Inflammatory macrophage (primary cell): ENCODE results near the gene SNX30.
A peak's percentile ranks its signal among the peaks of the same experiment; 100 is the strongest.

Experiments used
- DNase-seq, 2 donors: peaks; one replicate each; pipeline ENCODE4 v3.0.0-alpha.2; 2020 to 2022

Gene SNX30

DNA sequence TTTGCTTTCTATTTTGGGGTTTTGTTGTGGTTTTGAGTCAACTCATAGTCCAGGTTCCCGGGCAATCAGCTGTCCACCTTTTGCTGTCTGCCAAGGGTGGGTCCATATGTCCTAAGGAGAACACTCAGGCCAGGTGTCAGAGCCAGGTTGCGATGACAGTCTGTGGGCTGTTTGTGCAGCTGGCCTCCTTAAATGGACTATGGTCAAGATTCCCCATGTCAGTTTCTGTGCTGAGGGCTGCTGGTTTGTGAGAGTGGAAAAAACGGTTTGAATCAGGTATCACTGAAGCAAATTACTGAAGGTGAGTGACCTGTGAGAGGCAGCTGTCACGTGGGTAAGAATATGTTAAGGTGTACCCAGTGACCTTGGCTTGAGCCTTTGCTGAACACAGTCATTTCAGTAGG lies 33.0 kb downstream of the SNX30 start:
- no peak for DNase-seq

GRCh38 chr9:112784020-112784785 lies 33.6 kb downstream of the SNX30 start:
- DNase-seq, result no peak

DNA sequence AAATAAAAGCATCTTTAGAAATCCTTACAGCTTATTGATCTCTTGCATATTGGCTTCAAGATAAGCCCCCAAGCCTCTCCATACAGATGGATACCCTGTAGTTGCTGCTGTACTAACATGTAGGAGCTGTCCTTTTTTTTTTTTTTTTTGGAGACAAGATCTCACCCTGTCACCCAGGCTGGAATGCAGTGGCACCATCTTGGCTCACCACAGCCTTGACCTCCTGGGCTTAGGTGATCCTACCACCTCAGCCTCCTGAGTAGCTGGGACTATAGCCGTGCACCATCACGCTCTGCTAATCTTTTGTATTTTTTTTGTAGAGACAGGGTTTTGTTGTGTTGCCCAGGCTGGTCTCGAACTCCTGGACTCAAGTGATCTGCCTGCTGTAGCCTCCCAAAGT lies 35.4 kb downstream of the SNX30 start:
- no peak for DNase-seq

DNA sequence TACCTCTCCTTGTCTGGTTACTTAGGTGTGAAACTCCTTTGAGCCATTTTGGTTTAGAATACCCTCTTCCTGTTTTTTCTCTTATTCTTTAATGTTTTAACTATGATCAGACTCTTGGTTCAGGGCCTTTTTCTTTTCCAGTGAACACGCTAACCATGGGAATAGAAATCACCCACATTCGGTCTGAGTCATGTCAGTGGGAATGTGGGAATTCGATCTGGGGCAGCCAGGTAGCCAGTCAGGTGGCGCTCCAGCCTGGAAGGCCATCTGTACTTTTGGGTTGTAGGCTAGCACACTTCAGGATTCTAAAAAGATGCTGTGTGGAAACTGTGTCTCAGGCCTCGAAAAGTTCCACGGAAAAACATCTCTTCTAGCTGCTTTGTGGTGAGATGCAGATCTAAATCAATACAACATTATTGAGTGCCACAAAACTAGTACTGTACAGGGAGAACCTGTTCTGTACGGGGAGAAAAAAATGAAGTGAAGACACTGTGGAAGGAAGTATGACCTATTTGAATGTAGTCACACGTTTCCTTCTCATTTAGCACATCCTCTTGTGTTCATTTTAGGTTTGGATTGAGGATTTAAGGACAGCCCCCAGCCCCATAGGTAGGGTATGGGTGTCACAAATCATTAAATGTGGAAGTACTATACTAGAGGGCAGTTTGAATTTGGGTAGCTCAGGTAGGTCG lies 36.4 kb downstream of the SNX30 start:
- no peak for DNase-seq

DNA sequence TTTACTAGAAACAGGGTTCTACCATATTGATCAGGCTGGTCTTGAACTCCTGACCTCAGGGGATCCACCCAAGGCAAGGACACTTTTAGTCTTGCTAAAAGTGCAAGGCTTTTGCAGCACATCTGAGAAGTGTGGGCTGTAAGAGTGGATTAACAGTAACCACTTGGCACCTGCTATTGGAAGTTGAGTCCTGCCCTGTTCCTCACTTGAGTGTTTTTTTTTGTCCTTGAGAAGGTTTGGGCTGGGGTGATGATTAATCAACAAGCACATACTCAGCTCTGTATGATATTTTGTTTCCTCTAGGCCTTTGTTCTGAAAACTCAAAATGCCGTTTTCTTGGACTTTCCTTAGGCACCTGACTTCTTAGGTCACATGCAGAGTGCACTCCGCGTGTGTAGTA lies 37.4 kb downstream of the SNX30 start:
- DNase-seq, result no peak

DNA sequence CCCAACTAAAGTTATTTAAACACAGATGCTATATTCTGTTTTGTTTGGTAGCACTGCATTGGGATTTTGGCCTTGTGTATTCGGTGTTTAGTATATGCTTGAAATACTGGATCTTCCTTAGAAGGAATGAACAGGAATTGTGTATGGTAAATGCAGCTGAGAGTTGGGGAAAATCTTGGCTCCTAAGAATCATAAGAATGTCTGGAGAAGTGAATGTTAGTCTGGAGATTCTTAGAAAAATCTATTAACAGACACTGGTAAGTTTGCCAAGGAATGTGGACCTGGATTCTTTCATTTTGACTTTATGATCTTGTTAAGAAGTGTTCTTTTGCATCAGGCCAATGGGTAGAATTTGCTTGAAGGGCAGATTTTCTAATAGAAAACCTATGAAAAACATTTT lies 38.9 kb downstream of the SNX30 start:
- DNase-seq, result no peak

DNA sequence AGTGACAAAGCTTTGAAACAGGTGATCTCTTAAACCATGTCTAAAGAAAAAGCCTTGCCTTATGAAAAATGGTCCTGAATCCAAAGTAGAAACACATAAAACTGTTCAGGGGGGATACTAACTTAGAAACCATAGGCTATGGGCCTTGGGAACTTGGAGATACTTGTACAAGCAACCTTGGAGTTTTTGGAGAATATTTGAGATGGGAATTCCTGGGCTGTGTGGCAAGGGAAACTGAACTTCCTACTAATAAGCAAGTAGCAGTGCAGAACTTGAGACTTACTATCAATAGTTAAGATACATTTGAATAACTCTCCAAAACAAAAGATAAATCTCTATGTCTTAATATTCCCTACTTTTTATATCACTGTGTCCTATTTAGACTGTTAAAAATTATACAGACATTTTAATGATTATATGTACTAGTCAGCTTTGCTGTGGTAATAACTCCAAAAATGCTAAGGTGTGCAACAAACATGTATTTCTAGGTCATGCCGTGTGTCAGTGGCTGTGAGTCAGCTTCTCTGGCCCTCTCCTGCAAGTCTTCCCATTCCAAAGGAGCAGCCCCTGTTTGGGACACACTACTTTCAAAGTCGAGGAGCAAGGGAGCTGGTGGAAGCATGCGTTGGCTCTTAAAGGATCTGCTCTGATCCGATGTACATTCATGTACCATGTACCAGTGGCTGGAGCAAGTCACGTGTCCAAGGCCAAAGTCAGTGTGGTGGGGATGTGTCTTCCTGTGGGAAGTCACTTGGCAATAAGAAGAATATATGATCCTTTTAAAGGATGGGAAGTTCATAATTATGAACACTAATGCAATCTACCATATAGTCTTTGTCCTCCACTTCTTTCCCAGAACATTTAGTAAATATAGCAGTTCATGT lies 39.6 kb downstream of the SNX30 start:
- DNase-seq, result no peak

GRCh38 chr9:112792670-112793069 lies 42.1 kb downstream of the SNX30 start:
- no peak for DNase-seq

- DNase-seq, result peak; percentile 61 to 64
Observed at GRCh38 chr9:112793213-112793810, 42.8 kb downstream of the SNX30 start.

DNA sequence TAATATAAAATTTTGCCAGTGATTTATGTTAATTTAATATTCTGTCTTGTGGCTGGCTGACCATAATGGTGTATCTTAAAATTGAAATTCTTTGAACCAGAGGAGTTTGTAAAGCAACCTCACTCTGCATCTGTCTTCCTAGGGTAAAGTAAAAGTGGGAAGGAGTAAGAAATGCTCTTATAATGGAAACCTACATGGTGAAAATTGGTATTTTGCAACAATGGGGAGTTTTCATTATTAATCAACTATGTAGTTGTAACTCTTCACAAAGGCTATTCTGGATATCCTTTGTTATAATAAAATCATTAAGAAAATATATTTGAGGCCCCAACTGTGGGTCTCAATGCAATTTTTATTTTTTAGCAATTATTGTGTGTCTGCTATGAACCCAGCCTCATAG lies 44.2 kb downstream of the SNX30 start:
- DNase-seq, result no peak

- no peak for DNase-seq
Observed at GRCh38 chr9:112795921-112796320, 45.4 kb downstream of the SNX30 start.

- no peak for DNase-seq
Observed at GRCh38 chr9:112796485-112796884, 45.9 kb downstream of the SNX30 start.

- DNase-seq, result peak; percentile 65 to 83
Observed at GRCh38 chr9:112809351-112809848, 58.8 kb downstream of the SNX30 start.

- no peak for DNase-seq
Observed at GRCh38 chr9:112809906-112810305, 59.3 kb downstream of the SNX30 start.

DNA sequence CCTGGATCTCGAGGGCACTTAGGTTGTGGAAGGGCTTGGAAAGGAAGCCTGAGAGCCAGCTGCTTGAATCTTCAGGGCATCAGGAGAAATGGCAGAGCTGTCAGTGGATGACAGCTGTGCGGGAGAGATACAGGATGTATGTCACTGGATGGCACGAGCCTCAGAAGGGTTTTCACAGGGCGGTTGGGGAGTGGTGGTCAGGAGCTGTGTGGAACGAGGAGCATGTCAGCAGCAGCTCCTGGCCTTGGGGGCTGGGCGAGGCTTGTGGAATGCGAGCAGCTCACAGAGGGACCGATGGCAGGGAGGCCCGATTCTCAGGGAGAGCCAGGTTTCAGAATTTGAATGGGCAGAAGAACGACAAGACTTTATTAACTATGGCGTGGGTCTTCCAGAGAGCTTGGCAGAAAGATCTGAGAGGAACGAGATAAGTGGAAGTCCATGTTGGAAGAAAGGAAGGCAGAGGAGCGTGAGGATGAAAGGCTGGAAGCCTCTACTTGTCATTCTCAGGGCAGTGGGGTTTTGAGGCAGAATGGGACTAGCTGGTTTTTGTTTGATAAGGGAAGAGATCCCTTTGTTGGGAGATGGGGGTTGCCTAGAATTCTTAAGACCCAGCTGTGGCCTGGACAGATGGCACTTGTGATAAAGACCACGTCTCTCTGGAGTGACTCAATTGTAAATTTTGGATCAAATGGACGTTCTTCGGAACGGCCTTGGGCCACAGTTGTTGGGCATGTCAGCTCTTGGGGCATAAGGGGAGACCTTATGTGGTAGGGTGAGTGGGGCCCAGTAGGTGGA lies 60.3 kb downstream of the SNX30 start:
- DNase-seq, result no peak

GRCh38 chr9:112811518-112811917 lies 61.0 kb downstream of the SNX30 start:
- no peak for DNase-seq

DNA sequence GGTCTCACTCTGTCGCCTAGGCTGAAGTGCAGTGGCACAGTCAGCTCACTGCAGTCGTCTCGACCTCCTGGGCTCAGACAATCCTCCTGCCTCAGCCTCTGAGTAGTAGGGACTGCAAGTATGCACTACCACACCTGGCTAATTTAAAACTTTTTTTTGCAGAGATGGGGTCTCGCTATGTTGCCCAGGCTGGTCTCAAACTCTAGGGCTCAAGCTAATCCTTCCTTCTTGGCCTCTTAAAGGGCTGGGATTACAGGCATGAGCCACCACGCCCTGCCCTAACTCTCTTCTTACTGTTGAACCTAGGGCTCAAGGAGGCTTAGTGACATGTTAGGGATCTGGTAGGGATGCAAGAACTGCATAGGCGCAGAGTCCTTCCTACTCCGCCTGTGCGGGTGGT lies 65.3 kb downstream of the SNX30 start:
- DNase-seq, result no peak

GRCh38 chr9:112817860-112818203 lies 67.3 kb downstream of the SNX30 start:
- no peak for DNase-seq

GRCh38 chr9:112819635-112820496 lies 69.3 kb downstream of the SNX30 start:
- peak in 1 of 2 donors; percentile 28 for DNase-seq

GRCh38 chr9:112820881-112821280 lies 70.3 kb downstream of the SNX30 start:
- peak; percentile 64 to 66 for DNase-seq

DNA sequence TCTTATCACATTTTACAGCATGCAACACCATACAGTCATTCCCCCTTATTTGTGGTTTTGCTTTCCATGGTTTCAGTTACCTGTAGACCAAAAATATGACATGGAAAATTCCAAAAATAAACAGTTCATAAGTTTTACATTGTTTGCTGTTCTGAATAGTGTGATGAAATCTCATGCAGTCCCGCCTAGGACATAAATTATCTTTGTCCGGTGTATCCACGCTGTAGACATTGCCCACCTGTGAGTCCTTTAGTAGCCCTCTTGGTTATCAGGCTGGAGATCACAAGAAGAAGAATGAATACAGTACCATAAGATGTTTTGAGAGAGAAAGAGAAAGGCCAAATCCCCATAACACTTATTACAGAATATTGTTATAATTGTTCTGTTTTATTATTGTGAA lies 72.1 kb downstream of the SNX30 start:
- DNase-seq, result no peak
